Fibroblast of lung (primary cell): ENCODE results near the gene SLC25A28. TPM values are rescaled to one million over a fixed set of nuclear protein-coding genes. Genes with fewer than 3 reads are reported as not detected.

ENCODE experiments used
- DNase-seq, 2 donors: peaks; one replicate each; pipeline versions ENCODE4 v3.0.0 to v3.0.0-alpha.2; 2010; ENCODE audit warnings: low read depth in 2 of 2
- H2AFZ ChIP-seq: 2 replicates; pipeline ENCODE4 v1.5.1; 2012; ENCODE audit warnings: low read length, control low read depth, inconsistent platforms
- H3K27ac ChIP-seq: 2 replicates; pipeline ENCODE4 v1.5.1; 2011; ENCODE audit warnings: low read length, control low read depth; ENCODE audit not compliant: insufficient read depth
- H3K27me3 ChIP-seq: 2 replicates; pipeline ENCODE4 v1.5.1; 2011; ENCODE audit warnings: mild to moderate bottlenecking, low read length; ENCODE audit not compliant: control insufficient read depth, insufficient read depth
- H3K36me3 ChIP-seq: 2 replicates; pipeline ENCODE4 v1.5.1; 2011; ENCODE audit warnings: low read length; ENCODE audit not compliant: control insufficient read depth, insufficient read depth
- H3K4me1 ChIP-seq: 2 replicates; pipeline ENCODE4 v1.5.1; 2011; ENCODE audit warnings: low read length; ENCODE audit not compliant: control insufficient read depth, insufficient read depth; ENCODE audit errors: extremely low read depth
- H3K4me2 ChIP-seq: 2 replicates; pipeline ENCODE4 v1.5.1; 2011; ENCODE audit warnings: low read length, control low read depth; ENCODE audit not compliant: insufficient read depth; ENCODE audit errors: extremely low read depth
- H3K4me3 ChIP-seq, 4 experiments: fragments of 200-600 bp in 1 of 4; sonication (generic) in 1 of 4; replicated peaks in 1 of 4; 2 replicates each; pipeline ENCODE4 v1.5.1; 2011 to 2016; ENCODE audit warnings: low read length in 4 of 4, low read depth in 3 of 4, mild to moderate bottlenecking in 3 of 4, control low read depth in 2 of 4, inconsistent platforms in 1 of 4, mixed read lengths in 1 of 4; ENCODE audit not compliant: insufficient read depth in 1 of 4; ENCODE audit errors: control extremely low read depth in 1 of 4
- H3K79me2 ChIP-seq: 2 replicates; pipeline ENCODE4 v1.5.1; 2012; ENCODE audit warnings: mild to moderate bottlenecking, low read length, inconsistent platforms; ENCODE audit not compliant: control insufficient read depth, insufficient read depth
- H3K9ac ChIP-seq: 2 replicates; pipeline ENCODE4 v1.5.1; 2011; ENCODE audit warnings: mild to moderate bottlenecking, low read length, control low read depth; ENCODE audit not compliant: insufficient read depth
- H3K9me3 ChIP-seq: 2 replicates; pipeline ENCODE4 v1.5.1; 2012; ENCODE audit warnings: low read depth, low read length; ENCODE audit not compliant: control insufficient read depth, insufficient read depth
- H4K20me1 ChIP-seq: 2 replicates; pipeline ENCODE4 v1.5.1; 2011; ENCODE audit warnings: low read length; ENCODE audit not compliant: control insufficient read depth, insufficient read depth; ENCODE audit errors: extremely low read depth
- EZH2 ChIP-seq: IDR thresholded peaks from 2 replicates; pipeline ENCODE4 v1.5.1; 2012; ENCODE audit warnings: low read length, control low read depth, mild to moderate bottlenecking; ENCODE audit errors: missing control alignments
- polyA plus RNA-seq, 2 donors: library from polyadenylated mRNA; depleted of rRNA in 1 of 2; stranded (reverse) in 1 of 2; unstranded in 1 of 2; fragments of >200 nt; gene quantifications; 2 replicates each; pipeline ENCODE4 v1.2.1, GENCODE V29; 2011 to 2012; ENCODE audit warnings: missing spikeins in 1 of 2
- total RNA-seq: library from RNA; depleted of rRNA; stranded (reverse); fragments of >200 nt; gene quantifications from 2 replicates; pipeline ENCODE4 v1.2.1, GENCODE V29; 2014
- TF ChIP-seq, protein P1 (sequence below), 2 donors: IDR thresholded peaks in 1 of 2; conservative IDR thresholded peaks in 1 of 2; 1 replicate in 1 of 2; 2 replicates in 1 of 2; pipeline ENCODE4 v1.5.1; 2011 to 2012; ENCODE audit warnings: low read length in 2 of 2, control low read depth in 1 of 2, inconsistent platforms in 1 of 2, low read depth in 1 of 2, mild to moderate bottlenecking in 1 of 2

SLC25A28 gene
- total and polyA plus RNA-seq, 2 donors (not counting 1 experiment from before 2014, with no cell fraction given), result 19.8 to 30.7 TPM

GRCh38 chr10:99619090-99619800 lies 994 bp downstream of the SLC25A28 start:
- Histone ChIP-seq H3K27me3 (no peaks in the 10 kb centered on the region), H3K4me1 (peaks cover 2% of the 10 kb centered on the region), H3K9me3 (no peaks in the 10 kb centered on the region), H2AFZ (no peak overlapping the region), H3K4me2 (peak overlapping the region; percentile 83), H3K27ac (peak overlapping the region; percentile 82), H3K79me2 (peaks cover 39% of the 10 kb centered on the region), H3K36me3 (no peaks in the 10 kb centered on the region), H3K4me3 (peak overlapping the region; percentile 74 to 98 (median 87)), H3K9ac (peak overlapping the region; percentile 92), H4K20me1 (no peaks in the 10 kb centered on the region)
- no peak for TF ChIP-seq EZH2
- TF ChIP-seq, protein P1, sequence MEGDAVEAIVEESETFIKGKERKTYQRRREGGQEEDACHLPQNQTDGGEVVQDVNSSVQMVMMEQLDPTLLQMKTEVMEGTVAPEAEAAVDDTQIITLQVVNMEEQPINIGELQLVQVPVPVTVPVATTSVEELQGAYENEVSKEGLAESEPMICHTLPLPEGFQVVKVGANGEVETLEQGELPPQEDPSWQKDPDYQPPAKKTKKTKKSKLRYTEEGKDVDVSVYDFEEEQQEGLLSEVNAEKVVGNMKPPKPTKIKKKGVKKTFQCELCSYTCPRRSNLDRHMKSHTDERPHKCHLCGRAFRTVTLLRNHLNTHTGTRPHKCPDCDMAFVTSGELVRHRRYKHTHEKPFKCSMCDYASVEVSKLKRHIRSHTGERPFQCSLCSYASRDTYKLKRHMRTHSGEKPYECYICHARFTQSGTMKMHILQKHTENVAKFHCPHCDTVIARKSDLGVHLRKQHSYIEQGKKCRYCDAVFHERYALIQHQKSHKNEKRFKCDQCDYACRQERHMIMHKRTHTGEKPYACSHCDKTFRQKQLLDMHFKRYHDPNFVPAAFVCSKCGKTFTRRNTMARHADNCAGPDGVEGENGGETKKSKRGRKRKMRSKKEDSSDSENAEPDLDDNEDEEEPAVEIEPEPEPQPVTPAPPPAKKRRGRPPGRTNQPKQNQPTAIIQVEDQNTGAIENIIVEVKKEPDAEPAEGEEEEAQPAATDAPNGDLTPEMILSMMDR (conservative IDR thresholded peaks at IDR 0.05 in 1 of 2, IDR thresholded peaks at IDR 0.05 in 1 of 2; ENCODE audit: low read depth in 1 of 2, low read length in 2 of 2), result no peak
- peak; percentile 18 to 37 for DNase-seq

DNA sequence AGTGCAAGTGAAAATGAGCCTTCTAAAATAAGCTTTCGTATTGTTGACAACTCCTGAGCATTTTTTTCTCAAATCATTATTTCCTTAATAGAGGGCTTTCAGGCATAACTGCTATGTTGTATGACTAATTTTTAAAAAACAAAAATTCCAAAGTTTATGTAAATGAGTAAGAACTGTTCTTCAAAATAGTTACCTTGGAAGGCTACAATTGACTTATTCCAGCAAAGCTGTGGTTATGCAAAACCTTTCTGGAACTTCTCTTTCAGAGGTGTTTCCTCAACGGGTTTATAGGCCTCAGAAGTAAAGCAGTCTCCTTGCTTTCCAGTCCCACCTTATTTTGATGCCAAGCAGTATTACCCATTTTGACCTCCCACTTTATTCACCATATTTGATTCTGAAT lies 2.5 kb downstream of the SLC25A28 start:
- Histone ChIP-seq H3K4me1 (peaks cover 2% of the 10 kb centered on the region), H3K9ac (no peak overlapping the region), H3K27me3 (no peaks in the 10 kb centered on the region), H3K9me3 (no peaks in the 10 kb centered on the region), H3K79me2 (peaks cover 39% of the 10 kb centered on the region), H3K4me2 (peak overlapping the region; percentile 83), H2AFZ (no peak overlapping the region), H3K4me3 (peak overlapping the region in 3 of 4 experiments; percentile 74 to 98 (median 93)), H3K27ac (no peak overlapping the region), H3K36me3 (peaks cover 6% of the 10 kb centered on the region), H4K20me1 (no peaks in the 10 kb centered on the region)
- TF ChIP-seq EZH2, result no peak
- TF ChIP-seq, protein P1 (conservative IDR thresholded peaks at IDR 0.05 in 1 of 2, IDR thresholded peaks at IDR 0.05 in 1 of 2; ENCODE audit: low read depth in 1 of 2, low read length in 2 of 2), result no peak
- DNase-seq, result no peak

DNA sequence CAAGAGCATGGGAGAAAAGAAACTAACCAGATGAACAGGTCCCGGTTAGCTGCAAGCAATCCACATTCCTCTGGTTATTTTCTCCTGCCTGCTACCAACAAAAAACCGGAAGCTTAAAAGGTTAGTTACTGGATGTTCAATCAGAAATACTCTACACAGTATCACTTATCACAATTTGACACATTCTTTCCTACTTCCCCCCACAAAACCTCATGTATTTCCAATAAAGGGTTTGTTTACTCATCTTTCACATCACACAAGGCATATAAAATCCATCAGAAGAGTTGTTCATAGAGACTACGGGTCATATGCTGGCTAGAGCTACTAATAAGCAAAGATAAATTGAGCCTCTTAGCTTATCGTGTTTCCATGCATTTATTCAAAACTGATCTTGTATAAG lies 4.8 kb downstream of the SLC25A28 start:
- Histone ChIP-seq H3K4me3 (no peak overlapping the region), H3K9me3 (no peaks in the 10 kb centered on the region), H3K27me3 (no peaks in the 10 kb centered on the region), H3K9ac (no peak overlapping the region), H4K20me1 (no peaks in the 10 kb centered on the region), H2AFZ (no peak overlapping the region), H3K4me1 (no peaks in the 10 kb centered on the region), H3K4me2 (no peak overlapping the region), H3K36me3 (peaks cover 13% of the 10 kb centered on the region), H3K27ac (no peak overlapping the region), H3K79me2 (peaks cover 39% of the 10 kb centered on the region)
- DNase-seq, result no peak
- no peak for TF ChIP-seq EZH2
- TF ChIP-seq, protein P1 (conservative IDR thresholded peaks at IDR 0.05 in 1 of 2, IDR thresholded peaks at IDR 0.05 in 1 of 2; ENCODE audit: low read depth in 1 of 2, low read length in 2 of 2), result no peak
